G401 (cell line): ENCODE measurements around the gene CNPY3. TPM values are rescaled to one million over a fixed set of nuclear protein-coding genes. Genes with fewer than 3 reads are reported as not detected.

ENCODE experiments used
- DNase-seq: peaks from one replicate; pipeline ENCODE4 v3.0.0-alpha.2; 2015; ENCODE audit warnings: low spot score
- in situ Hi-C: cut with HindIII; loops from 2 replicates; pipeline ENCODE4 v1.10.0; 2016; ENCODE audit warnings: low sequenced_read_pairs, mixed read lengths
- total RNA-seq: library from RNA; depleted of rRNA; stranded (reverse); fragments of >200 nt; shearing (Covaris generic); gene quantifications from 2 replicates; pipeline ENCODE4 v1.2.3, GENCODE V29; 2014; rRNA removed

The CNPY3 gene
- total RNA-seq, 1 experiment from 2014 or later: 52.5 TPM

GRCh38 chr6:42971746-42972327, 42.6 kb downstream of the CNPY3 start:
- no peak for DNase-seq
- in situ Hi-C loops: no loop called here

GRCh38 chr6:42973926-42974325, 44.6 kb downstream of the CNPY3 start:
- in situ Hi-C loops: no loop called here
- no peak for DNase-seq

- in situ Hi-C loops: no loop called here
- no peak for DNase-seq
These were observed 45.7 kb downstream of the CNPY3 start for GRCh38 chr6:42974919-42975505.

- in situ Hi-C loops: no loop called here
- DNase-seq: peak; percentile 19
These were observed 49.2 kb downstream of the CNPY3 start for GRCh38 chr6:42978487-42978838.

- peak; percentile 93 for DNase-seq
- in situ Hi-C loops: no loop called here
These were observed 49.7 kb downstream of the CNPY3 start, which contains the start of gene PEX6 for GRCh38 chr6:42978839-42979522. Gene PEX6, minus strand, starts transcription at chr6:42979181. Its CDS starts 31 bp downstream, at chr6:42979150.

- no peak for DNase-seq
These were observed 50.4 kb downstream of the CNPY3 start for GRCh38 chr6:42979523-42980177.

GRCh38 chr6:42981836-42982235, 52.6 kb downstream of the CNPY3 start:
- in situ Hi-C loops: no loop called here
- DNase-seq: no peak

More at GRCh38 chr6:42979523-42980177, 50.4 kb downstream of the CNPY3 start:
- in situ Hi-C loops: no loop called here

GRCh38 chr6:42984001-42984923, 55.0 kb downstream of the CNPY3 start, which contains the start of gene PPP2R5D:
Gene PPP2R5D, plus strand, starts transcription at chr6:42984570. Its CDS starts 108 bp downstream, at chr6:42984678.
- DNase-seq: peak; percentile 100
- in situ Hi-C loops: no loop called here

GRCh38 chr6:42984924-42985475, 55.7 kb downstream of the CNPY3 start:
- peak; percentile 27 for DNase-seq
- in situ Hi-C loops: no loop called here

GRCh38 chr6:42987533-42988451, 58.5 kb downstream of the CNPY3 start:
- no peak for DNase-seq
- in situ Hi-C loops: no loop called here

- in situ Hi-C loops: no loop called here
- DNase-seq: peak; percentile 20
These were observed 59.3 kb downstream of the CNPY3 start for GRCh38 chr6:42988486-42989020.

Other genes starting within 250 kb of the CNPY3 start
- gene PRPH2, start 206.9 kb upstream of the CNPY3 start, total RNA-seq: not detected in 2 replicates
- 57.7 and 73.2 TPM in 2 replicates for gene TBCC, start 183.4 kb upstream of the CNPY3 start, total RNA-seq
- 0.37 and 1.6 TPM in 2 replicates for gene BICRAL, start 147.4 kb upstream of the CNPY3 start, total RNA-seq
- gene RPL7L1, start 49.9 kb upstream of the CNPY3 start, total RNA-seq: 120 and 159 TPM in 2 replicates
- not detected in 2 replicates for gene PTCRA, start 13.4 kb upstream of the CNPY3 start, total RNA-seq
- 0.75 TPM in 1 of 2 replicates, not detected in the other for gene GNMT, start 31.3 kb downstream of the CNPY3 start, total RNA-seq
- 14.1 and 19.2 TPM in 2 replicates for gene PEX6, start 49.7 kb downstream of the CNPY3 start, total RNA-seq
- gene PPP2R5D, start 55.1 kb downstream of the CNPY3 start, total RNA-seq: 64.8 and 71.0 TPM in 2 replicates
- 77.0 and 78.3 TPM in 2 replicates for gene MEA1, start 84.5 kb downstream of the CNPY3 start, total RNA-seq
- gene KLHDC3, start 84.8 kb downstream of the CNPY3 start, total RNA-seq: 131 and 136 TPM in 2 replicates
- gene RRP36, start 92.1 kb downstream of the CNPY3 start, total RNA-seq: 140 and 164 TPM in 2 replicates
- gene CUL7, start 124.4 kb downstream of the CNPY3 start, total RNA-seq: 29.0 and 33.1 TPM in 2 replicates
- gene MRPL2, start 130.0 kb downstream of the CNPY3 start, total RNA-seq: 51.0 and 92.2 TPM in 2 replicates
- gene KLC4, start 130.2 kb downstream of the CNPY3 start, total RNA-seq: 13.8 and 14.1 TPM in 2 replicates
- gene PTK7, start 146.8 kb downstream of the CNPY3 start, total RNA-seq: 237 and 257 TPM in 2 replicates
- gene SRF, start 241.8 kb downstream of the CNPY3 start, total RNA-seq: 43.1 and 46.2 TPM in 2 replicates